GM20000 (cell line): ENCODE measurements around the gene DCLK1.

Experiments
- DNase-seq: peaks from one replicate; pipeline ENCODE4 v3.0.0; 2012; ENCODE audit warnings: low spot score
- CTCF ChIP-seq: IDR thresholded peaks from 2 replicates; pipeline ENCODE4 v1.5.1; 2012; ENCODE audit warnings: mild to moderate bottlenecking, control low read depth; ENCODE audit errors: extremely low read depth, missing control alignments

The DCLK1 gene

GRCh38 chr13:36061621-36062020 is 69.6 kb downstream of the DCLK1 start:
- no peak for DNase-seq
- no peak for TF ChIP-seq CTCF

- TF ChIP-seq CTCF: no peak
- DNase-seq: no peak
Measured at GRCh38 chr13:36061054-36061453, 70.1 kb downstream of the DCLK1 start.

- DNase-seq: no peak
- TF ChIP-seq CTCF: no peak
Measured at GRCh38 chr13:36059321-36059720, 71.9 kb downstream of the DCLK1 start.

- no peak for TF ChIP-seq CTCF
- no peak for DNase-seq
Measured at GRCh38 chr13:36058116-36058515, 73.1 kb downstream of the DCLK1 start.

- no peak for DNase-seq
- no peak for TF ChIP-seq CTCF
Measured at GRCh38 chr13:36057547-36057946, 73.6 kb downstream of the DCLK1 start.

- TF ChIP-seq CTCF: no peak
- no peak for DNase-seq
Measured at GRCh38 chr13:36057041-36057440, 74.1 kb downstream of the DCLK1 start.

GRCh38 chr13:36055366-36055765 is 75.8 kb downstream of the DCLK1 start:
- no peak for TF ChIP-seq CTCF
- no peak for DNase-seq

GRCh38 chr13:36054041-36054440 is 77.1 kb downstream of the DCLK1 start:
- TF ChIP-seq CTCF: no peak
- no peak for DNase-seq
